IMR-90 (cell line): ENCODE measurements around the gene MYOM1. TPM values are rescaled to one million over a fixed set of nuclear protein-coding genes. Genes with fewer than 3 reads are reported as not detected.

ENCODE experiments used
- ATAC-seq: fragments of 200-7000 bp; cut with Tn5 transposase; 2 replicates; pipeline ENCODE4 v1.9.1; 2020; ENCODE audit warnings: low read depth, mild to moderate bottlenecking, moderate library complexity
- BruUV-seq: library from RNA; stranded (reverse); fragments of 400-500 nt; replicated peaks from 2 replicates; lab custom pipeline; 2021; lab: Mats Ljungman, UMichigan
- CTCF ChIA-PET: fragments of 300-600 bp; formaldehyde crosslinking; extraction: SDS; loops from one replicate; lab custom pipeline; 2021; ENCODE audit warnings: antibody characterized with exemption; lab: Yijun Ruan, JAX
- POLR2A ChIA-PET: fragments of 300-600 bp; sonication (Branson Sonifier 250); formaldehyde crosslinking; loops from one replicate; lab custom pipeline; 2022; ENCODE audit warnings: antibody characterized with exemption; ENCODE audit not compliant: unreplicated experiment; lab: Charles Lee
- DNase-seq: peaks from one replicate; pipeline ENCODE4 v3.0.0; 2013
- H2AFZ ChIP-seq: replicated peaks from 2 replicates; pipeline ENCODE3; 2013; ENCODE audit warnings: low read length, mild to moderate bottlenecking; ENCODE audit not compliant: poor library complexity
- H2AK5ac ChIP-seq: 2 replicates; pipeline ENCODE4 v1.6.1; 2013; ENCODE audit warnings: low read depth, low read length, inconsistent platforms
- H2AK9ac ChIP-seq: replicated peaks from 2 replicates; pipeline ENCODE3; 2013; ENCODE audit warnings: mild to moderate bottlenecking, low read depth, low read length, moderate library complexity; ENCODE audit not compliant: poor library complexity
- H2BK120ac ChIP-seq: 2 replicates; pipeline ENCODE4 v1.6.1; 2013; ENCODE audit warnings: low read depth, low read length, inconsistent platforms
- H2BK15ac ChIP-seq: 3 replicates; pipeline ENCODE4 v1.6.1; 2013; ENCODE audit warnings: low read depth, low read length, inconsistent platforms
- H2BK20ac ChIP-seq: 2 replicates; pipeline ENCODE4 v1.6.1; 2013; ENCODE audit warnings: low read depth, mild to moderate bottlenecking, inconsistent platforms, low read length, moderate library complexity
- H2BK5ac ChIP-seq: 2 replicates; pipeline ENCODE4 v1.6.1; 2013; ENCODE audit warnings: mild to moderate bottlenecking, low read depth, low read length, inconsistent platforms; ENCODE audit not compliant: poor library complexity, severe bottlenecking
- H3K14ac ChIP-seq: replicated peaks from 2 replicates; pipeline ENCODE4 v1.6.1; 2013; ENCODE audit warnings: low read depth, low read length, inconsistent platforms
- H3K18ac ChIP-seq: 2 replicates; pipeline ENCODE4 v1.6.1; 2013; ENCODE audit warnings: low read depth, low read length, control low read depth
- H3K23ac ChIP-seq: 2 replicates; pipeline ENCODE4 v1.6.1; 2013; ENCODE audit warnings: low read depth, low read length, inconsistent platforms
- H3K27ac ChIP-seq: 2 replicates; pipeline ENCODE4 v1.5.1; 2013; ENCODE audit warnings: mild to moderate bottlenecking, control low read depth, low read length; ENCODE audit not compliant: insufficient read depth
- H3K27me3 ChIP-seq: 2 replicates; pipeline ENCODE4 v1.6.1; 2013; ENCODE audit warnings: low read length; ENCODE audit not compliant: control insufficient read depth, insufficient read depth
- H3K36me3 ChIP-seq: 2 replicates; pipeline ENCODE4 v1.6.1; 2013; ENCODE audit warnings: low read length, mixed read lengths; ENCODE audit not compliant: control insufficient read depth, insufficient read depth
- H3K4ac ChIP-seq: 2 replicates; pipeline ENCODE4 v1.6.1; 2013; ENCODE audit warnings: low read depth, low read length, inconsistent platforms
- H3K4me1 ChIP-seq: 2 replicates; pipeline ENCODE4 v1.6.1; 2013; ENCODE audit warnings: low read length, mixed read lengths; ENCODE audit not compliant: control insufficient read depth, insufficient read depth
- H3K4me2 ChIP-seq: 2 replicates; pipeline ENCODE4 v1.6.1; 2013; ENCODE audit warnings: low read depth, mild to moderate bottlenecking, control low read depth, low read length, moderate library complexity
- H3K4me3 ChIP-seq: 2 replicates; pipeline ENCODE4 v1.5.1; 2013; ENCODE audit warnings: low read depth, mild to moderate bottlenecking, control low read depth, low read length, moderate library complexity; ENCODE audit not compliant: insufficient read depth
- H3K56ac ChIP-seq: 2 replicates; pipeline ENCODE4 v1.6.1; 2013; ENCODE audit warnings: low read length, inconsistent platforms; ENCODE audit not compliant: insufficient read depth; ENCODE audit errors: extremely low read depth
- H3K79me1 ChIP-seq, 2 experiments: 2 replicates each; pipeline ENCODE4 v1.6.1; 2013; ENCODE audit warnings: low read length in 2 of 2, inconsistent platforms in 1 of 2, low read depth in 1 of 2
- H3K9ac ChIP-seq: 2 replicates; pipeline ENCODE4 v1.6.1; 2013; ENCODE audit warnings: low read depth, low read length, control low read depth
- H3K9me1 ChIP-seq: 2 replicates; pipeline ENCODE4 v1.6.1; 2013; ENCODE audit warnings: low read length, inconsistent platforms; ENCODE audit not compliant: insufficient read depth
- H3K9me3 ChIP-seq: 2 replicates; pipeline ENCODE4 v1.6.1; 2013; ENCODE audit warnings: low read length; ENCODE audit not compliant: control insufficient read depth, insufficient read depth
- H4K20me1 ChIP-seq: 2 replicates; pipeline ENCODE4 v1.6.1; 2013; ENCODE audit warnings: low read length, inconsistent platforms; ENCODE audit not compliant: insufficient read depth
- H4K5ac ChIP-seq: 2 replicates; pipeline ENCODE4 v1.6.1; 2013; ENCODE audit warnings: mild to moderate bottlenecking, low read depth, low read length, control low read depth
- H4K8ac ChIP-seq, 2 experiments: 2 replicates each; pipeline ENCODE4 v1.6.1; 2013; ENCODE audit warnings: low read depth in 2 of 2, low read length in 2 of 2, control low read depth in 1 of 2, inconsistent platforms in 1 of 2
- H4K91ac ChIP-seq: 2 replicates; pipeline ENCODE4 v1.6.1; 2013; ENCODE audit warnings: low read depth, low read length, inconsistent platforms; ENCODE audit not compliant: insufficient read depth
- BHLHE40 ChIP-seq: fragments of 150-350 bp; IDR thresholded peaks from 2 replicates; pipeline ENCODE4 v1.6.1; 2016; ENCODE audit warnings: mild to moderate bottlenecking, low read depth, low read length
- CTCF ChIP-seq: conservative IDR thresholded peaks from 2 replicates; pipeline ENCODE4 v1.5.1; 2012; ENCODE audit warnings: mild to moderate bottlenecking, low read depth, low read length, improper control_type of control experiment
- MAFK ChIP-seq: IDR thresholded peaks from 2 replicates; pipeline ENCODE4 v1.6.1; 2012; ENCODE audit warnings: low read depth, low read length, improper control_type of control experiment
- MAZ ChIP-seq: IDR thresholded peaks from 2 replicates; pipeline ENCODE4 v1.6.1; 2012; ENCODE audit warnings: low read depth, mild to moderate bottlenecking, low read length, improper control_type of control experiment, moderate library complexity, borderline replicate concordance
- WGBS, 2 experiments: methylation state at CpG; one replicate each; pipeline versions ENCODE4 v1.1.5 to v1.1.7; 2013; ENCODE audit warnings: missing lambda C conversion rate in 2 of 2; ENCODE audit not compliant: insufficient read length in 1 of 2; ENCODE audit errors: extremely low coverage in 2 of 2; 5-methylcytosine and 5-hydroxymethylcytosine counted together
- dilution Hi-C: fragments of 300-500 bp; cut with HindIII; formaldehyde crosslinking; loops from one replicate; pipeline ENCODE4 v1.14.3; 2018; ENCODE audit warnings: low sequenced_read_pairs; ENCODE audit not compliant: unreplicated experiment
- in situ Hi-C: fragments of 300-500 bp; cut with MboI; formaldehyde crosslinking; loops from 3 replicates; pipeline ENCODE4 v1.14.3; 2019; ENCODE audit warnings: low sequenced_read_pairs, inconsistent platforms, mixed read lengths
- intact Hi-C: fragments of 100-400 bp; cut with micrococcal nuclease; formaldehyde crosslinking; loops from 2 replicates; pipeline ENCODE4 v1.10.0; 2022
- polyA plus RNA-seq, 3 experiments: library from polyadenylated mRNA; depleted of rRNA; stranded (reverse); fragments of >200 nt; gene quantifications; 2 replicates each; pipeline ENCODE4 v1.2.3, GENCODE V29; 2012; ENCODE audit warnings: low replicate concordance in 1 of 3
- total RNA-seq: library from RNA; depleted of rRNA; stranded (reverse); fragments of >200 nt; gene quantifications from 2 replicates; pipeline ENCODE4 v1.2.3, GENCODE V29; 2012
- TF ChIP-seq, protein P1 (sequence below): fragments of 150-350 bp; IDR thresholded peaks from 2 replicates; pipeline ENCODE4 v1.6.1; 2016; ENCODE audit warnings: low read depth, mild to moderate bottlenecking, low read length, moderate library complexity, borderline replicate concordance

The MYOM1 gene
- total and polyA plus RNA-seq, 2 of the 4 experiments (the other 2 are of a cell fraction) = under 0.01 to 0.10 TPM

DNA sequence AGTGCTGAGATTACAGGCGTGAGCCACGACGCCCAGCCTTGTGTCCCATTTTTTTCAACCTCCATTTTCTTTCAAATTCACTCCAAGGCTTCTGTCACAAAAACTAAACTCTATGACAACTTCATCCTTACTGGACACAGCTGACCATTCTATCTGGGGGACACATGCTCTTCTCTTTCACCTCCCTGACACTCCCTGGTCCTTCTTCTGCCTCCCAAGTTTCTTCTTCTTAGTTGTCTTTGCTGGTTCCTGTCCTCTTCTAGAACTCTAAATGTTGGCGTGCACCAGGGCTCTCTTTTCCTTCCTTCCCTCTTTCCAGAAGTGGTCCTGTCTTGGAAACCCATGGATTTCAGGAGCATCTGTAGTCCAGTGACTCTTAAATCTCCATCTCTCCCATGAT is 166.7 kb downstream of the MYOM1 start:
- Histone ChIP-seq H3K9me1 (peaks cover 5% of the 10 kb centered on the region; the same call in 1 of the 2 replicates), H2AK9ac (no peak overlapping the region), H2BK20ac (no peak overlapping the region), H4K20me1 (no peaks in the 10 kb centered on the region), H3K4ac (no peak overlapping the region), H2BK120ac (no peak overlapping the region), H3K56ac (no peak overlapping the region), H4K91ac (no peak overlapping the region), H4K5ac (no peak overlapping the region), H3K4me1 (no peaks in the 10 kb centered on the region), H3K79me1 (no peaks in the 10 kb centered on the region), H3K4me2 (no peak overlapping the region), H3K4me3 (no peak overlapping the region), H3K27me3 (peaks cover 10% of the 10 kb centered on the region), H3K9me3 (peaks cover 5% of the 10 kb centered on the region; the same call in 1 of the 2 replicates), H4K8ac (no peak overlapping the region), H2BK5ac (no peak overlapping the region), H3K9ac (no peak overlapping the region), H2AK5ac (no peak overlapping the region), H3K23ac (no peak overlapping the region), H3K18ac (no peak overlapping the region), H3K14ac (no peak overlapping the region), H3K36me3 (no peaks in the 10 kb centered on the region), H2BK15ac (no peak overlapping the region), H2AFZ (no peak overlapping the region), H3K27ac (no peak overlapping the region)
- in situ Hi-C loops = no loop called here
- ChIA-PET CTCF (no interaction called here), POLR2A (no interaction called here)
- intact Hi-C loops = no loop called here
- no TSS peak for BruUV-seq
- dilution Hi-C loops = no loop called here
- ATAC-seq (no peak), DNase-seq (no peak)
- 87% methylated on average over 3 of the region's 4 CpGs; no CpG with 5 or more reads in 1 of the 2 experiments for WGBS, 2 experiments
- TF ChIP-seq MAFK (no peak), MAZ (no peak), CTCF (no peak), BHLHE40 (no peak)
- TF ChIP-seq, protein P1, sequence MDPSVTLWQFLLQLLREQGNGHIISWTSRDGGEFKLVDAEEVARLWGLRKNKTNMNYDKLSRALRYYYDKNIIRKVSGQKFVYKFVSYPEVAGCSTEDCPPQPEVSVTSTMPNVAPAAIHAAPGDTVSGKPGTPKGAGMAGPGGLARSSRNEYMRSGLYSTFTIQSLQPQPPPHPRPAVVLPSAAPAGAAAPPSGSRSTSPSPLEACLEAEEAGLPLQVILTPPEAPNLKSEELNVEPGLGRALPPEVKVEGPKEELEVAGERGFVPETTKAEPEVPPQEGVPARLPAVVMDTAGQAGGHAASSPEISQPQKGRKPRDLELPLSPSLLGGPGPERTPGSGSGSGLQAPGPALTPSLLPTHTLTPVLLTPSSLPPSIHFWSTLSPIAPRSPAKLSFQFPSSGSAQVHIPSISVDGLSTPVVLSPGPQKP = no peak
